Stimulated activated CD4-positive, alpha-beta T cell treated with anti-CD3 and anti-CD28 coated beads, Interleukin-2, amount 100 ng/mL, for 48 hours (primary cell): ENCODE data around the gene CAPN10.
A peak's percentile ranks its signal among the peaks of the same experiment; 100 is the strongest.

Experiments used
- DNase-seq, 2 donors: peaks; one replicate each; pipeline ENCODE4 v3.0.0-alpha.2; 2020

The CAPN10 gene

GRCh38 chr2:240590681-240591111 is 4.2 kb downstream of the CAPN10 start:
- DNase-seq: no peak

GRCh38 chr2:240591226-240591625 is 4.7 kb downstream of the CAPN10 start:
- DNase-seq: no peak

GRCh38 chr2:240591784-240592183 is 5.2 kb downstream of the CAPN10 start:
- no peak for DNase-seq

DNA sequence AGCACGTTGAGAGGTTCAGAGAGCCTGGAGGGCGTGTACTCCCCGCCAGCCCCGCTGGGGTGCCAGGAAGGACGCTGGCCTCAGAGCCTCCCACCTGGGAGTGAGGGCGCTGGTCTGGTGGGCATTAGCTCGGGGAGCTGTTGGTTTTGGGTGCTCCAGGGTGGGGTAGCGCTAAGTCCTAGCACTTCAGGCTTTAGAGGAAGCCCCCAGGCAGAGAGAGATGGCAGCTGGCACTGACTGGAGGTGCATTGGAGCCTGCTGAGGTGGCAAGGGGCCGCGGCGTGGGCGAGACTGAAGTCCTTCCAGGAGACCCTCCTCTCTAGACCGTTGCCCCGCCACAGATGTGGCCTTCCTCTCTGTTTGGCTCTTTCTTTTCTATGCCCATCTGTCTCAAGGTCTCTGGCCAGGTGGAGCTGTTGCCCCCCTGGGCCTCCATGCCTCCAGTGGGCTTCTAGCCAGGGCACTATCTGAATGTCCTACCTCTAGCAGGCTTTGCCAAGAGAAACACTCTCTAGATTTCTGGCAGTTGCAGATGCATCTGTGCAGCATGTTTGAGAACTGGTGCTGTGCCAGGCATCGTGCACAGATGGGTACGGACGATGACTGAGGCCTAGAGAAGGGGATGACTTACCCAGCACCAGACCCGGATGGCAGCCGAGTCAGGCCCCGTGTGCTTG is 6.6 kb downstream of the CAPN10 start:
- no peak for DNase-seq

GRCh38 chr2:240593703-240594451 is 7.3 kb downstream of the CAPN10 start:
- DNase-seq: no peak

GRCh38 chr2:240594511-240595380 is 8.2 kb downstream of the CAPN10 start:
- no peak for DNase-seq

DNA sequence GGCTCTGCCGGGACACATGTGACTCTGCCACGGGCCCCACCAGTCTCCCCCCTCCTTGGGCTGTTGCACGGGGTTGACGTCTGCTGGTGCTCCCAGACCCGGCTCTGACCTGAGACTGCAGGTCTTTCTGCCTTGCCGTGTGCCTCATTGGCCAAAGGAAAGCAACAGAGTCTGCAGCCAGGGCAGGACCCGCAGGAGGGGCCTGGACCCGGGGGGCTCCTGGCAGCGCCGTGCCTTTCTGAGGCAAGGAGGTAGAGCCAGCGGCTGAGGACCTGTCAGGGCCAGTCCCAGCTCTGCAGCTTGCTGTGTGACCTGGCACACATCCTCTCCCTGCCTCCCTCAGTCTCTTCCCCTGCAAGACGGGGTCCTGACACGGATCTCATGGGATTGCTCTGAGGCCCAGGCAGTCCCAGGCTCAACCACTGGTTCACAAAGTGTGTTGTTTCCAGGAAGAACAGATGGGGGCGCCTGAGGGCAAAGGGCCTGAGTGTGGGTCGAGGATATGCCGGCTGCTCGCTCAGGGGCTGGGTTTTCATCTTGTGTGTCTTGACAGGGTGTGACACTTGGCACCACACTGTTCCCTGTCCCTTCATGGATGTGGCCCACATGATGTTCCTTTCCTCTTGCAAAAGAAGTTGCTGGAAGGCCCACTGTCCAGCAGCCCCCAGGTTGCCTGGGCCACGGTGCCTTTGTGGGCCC is 9.0 kb downstream of the CAPN10 start:
- peak; percentile 22 to 26 for DNase-seq

DNA sequence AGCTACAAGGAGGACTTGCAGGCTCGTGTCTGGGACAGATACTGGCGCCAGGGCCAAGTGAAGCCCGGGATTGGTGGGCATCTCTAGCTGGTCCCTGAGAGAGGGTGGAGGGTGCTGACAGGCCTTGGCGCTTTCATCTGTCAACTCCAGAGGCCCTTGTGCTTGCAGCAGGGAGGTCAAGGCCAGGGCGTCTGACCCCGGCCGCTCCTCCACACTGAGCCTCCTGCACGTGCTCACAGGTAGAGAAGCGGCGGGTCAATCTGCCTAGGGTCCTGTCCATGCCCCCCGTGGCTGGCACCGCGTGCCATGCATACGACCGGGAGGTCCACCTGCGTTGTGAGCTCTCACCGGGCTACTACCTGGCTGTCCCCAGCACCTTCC is 9.5 kb downstream of the CAPN10 start:
- no peak for DNase-seq

- no peak for DNase-seq
Observed at GRCh38 chr2:240596491-240596931, 10.0 kb downstream of the CAPN10 start.

DNA sequence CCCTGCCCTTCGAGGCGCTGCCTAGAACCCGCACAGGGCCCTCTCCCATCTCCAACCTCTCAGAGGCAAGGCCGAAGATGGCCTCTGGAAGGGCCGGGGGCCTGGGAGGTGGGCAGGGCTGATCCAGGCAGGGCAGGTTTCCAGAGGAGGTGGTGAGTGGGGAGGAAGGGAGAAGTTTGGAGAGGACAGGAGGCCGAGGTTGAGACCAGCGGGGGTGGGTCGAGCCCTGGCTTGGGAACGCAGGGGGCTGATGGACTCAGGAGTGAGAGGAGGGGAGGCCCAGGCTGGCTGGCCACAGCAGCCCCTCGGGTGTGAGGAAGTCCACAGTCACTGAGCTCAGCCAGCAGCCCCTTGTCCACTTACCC is 10.5 kb downstream of the CAPN10 start:
- DNase-seq: no peak

GRCh38 chr2:240597419-240598181 is 11.1 kb downstream of the CAPN10 start:
- DNase-seq: no peak

GRCh38 chr2:240598311-240598911 is 11.9 kb downstream of the CAPN10 start:
- DNase-seq: no peak

DNA sequence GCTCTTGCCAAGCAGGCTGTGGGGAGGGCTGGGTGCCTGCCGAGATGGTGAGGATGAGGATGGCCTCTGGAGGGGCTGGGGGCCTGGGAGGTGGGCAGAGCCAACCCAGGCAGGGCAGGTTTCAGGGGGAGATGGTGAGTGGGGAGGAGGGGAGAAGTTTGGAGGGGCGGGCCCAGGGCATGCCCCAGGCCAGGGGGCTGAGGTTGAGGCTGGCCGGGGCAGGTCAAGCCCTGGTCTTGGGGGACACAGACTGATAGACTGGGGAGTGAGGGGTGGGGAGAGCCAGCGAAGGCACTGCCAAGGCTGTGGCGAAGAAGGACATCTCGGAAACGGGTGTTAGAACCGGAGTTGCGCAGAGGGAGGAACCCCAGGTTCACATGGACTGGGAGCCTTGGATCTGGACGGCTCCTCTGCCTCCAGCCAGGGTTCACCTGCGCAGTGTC is 12.6 kb downstream of the CAPN10 start:
- DNase-seq: no peak

- no peak for DNase-seq
Observed at GRCh38 chr2:240600451-240600961, 14.0 kb downstream of the CAPN10 start.

GRCh38 chr2:240601061-240601830 is 14.7 kb downstream of the CAPN10 start:
- DNase-seq: no peak

- DNase-seq: no peak
Observed at GRCh38 chr2:240601831-240602160, 15.3 kb downstream of the CAPN10 start.

DNA sequence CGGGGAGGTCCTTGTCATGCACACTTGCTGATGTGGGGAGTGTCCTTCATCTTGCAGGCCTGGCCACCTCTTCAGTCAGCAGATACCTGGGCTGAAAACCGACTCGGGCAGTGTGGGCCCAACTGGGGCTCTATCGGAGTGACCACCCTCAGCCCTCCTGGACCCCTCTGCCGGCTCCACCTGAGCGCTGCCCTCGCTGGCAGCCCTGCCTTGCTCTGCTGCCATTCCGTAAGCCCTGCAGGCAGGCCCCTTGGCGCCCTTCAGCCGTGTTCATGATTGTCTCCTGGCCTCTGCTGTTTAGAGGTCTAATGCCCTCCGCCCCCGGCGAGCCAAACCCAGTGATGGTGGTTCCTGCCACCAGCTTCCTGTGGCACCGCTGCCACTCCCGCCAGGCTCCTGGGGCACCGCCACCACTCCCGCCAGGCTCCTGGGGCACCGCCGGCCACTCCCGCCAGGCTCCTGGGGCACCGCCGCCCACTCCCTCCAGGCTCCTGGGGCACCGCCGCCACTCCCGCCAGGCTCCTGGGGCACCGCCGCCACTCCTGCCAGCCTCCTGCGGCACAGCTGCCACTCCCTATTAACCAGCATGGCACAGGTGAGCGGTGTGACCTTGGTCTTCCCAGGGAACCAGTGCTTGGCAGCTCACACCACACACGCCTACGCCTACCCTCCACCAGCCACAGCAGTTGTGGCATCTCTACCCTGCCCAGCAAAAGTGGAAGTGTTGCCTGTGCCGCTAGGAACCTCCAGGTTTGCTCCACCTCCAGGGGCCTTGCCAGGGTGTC is 15.9 kb downstream of the CAPN10 start:
- no peak for DNase-seq

DNA sequence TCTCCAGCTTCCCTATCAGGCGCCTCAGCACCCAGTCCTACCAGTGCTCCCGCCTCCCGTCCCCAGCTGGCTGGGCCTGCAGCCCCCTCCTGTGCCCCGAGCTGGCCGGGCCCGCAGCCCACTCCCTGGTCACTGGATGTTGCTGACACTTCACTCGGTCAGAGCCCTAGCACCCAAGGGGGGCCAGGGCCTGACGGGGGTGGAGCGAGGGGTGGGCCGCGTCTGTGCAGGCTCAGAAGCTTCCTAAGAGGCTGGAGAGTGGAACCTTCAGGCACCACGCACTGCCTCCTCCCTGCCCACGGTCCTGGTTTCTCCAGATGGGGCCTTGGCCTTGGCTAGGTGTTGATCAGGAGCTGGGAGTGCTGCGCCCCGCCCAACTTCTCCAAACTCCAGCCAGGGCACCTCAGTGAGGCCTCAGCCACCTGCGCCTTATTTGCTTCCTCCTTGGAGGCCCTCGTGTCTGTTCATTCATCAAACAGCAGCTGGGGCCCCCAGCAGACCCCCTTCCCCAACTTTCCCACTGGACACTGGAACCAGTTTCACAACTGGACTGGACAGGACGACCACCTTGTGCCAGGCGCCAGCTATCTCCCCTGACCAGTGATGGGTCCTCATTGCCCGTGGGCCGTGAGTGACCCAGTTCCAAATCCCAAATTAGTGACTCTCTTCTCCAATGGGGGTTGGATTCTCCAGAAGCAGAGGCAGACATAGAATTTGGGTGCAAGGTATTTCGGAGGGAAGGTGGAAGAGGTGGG is 16.7 kb downstream of the CAPN10 start:
- no peak for DNase-seq

GRCh38 chr2:240603846-240604245 is 17.3 kb downstream of the CAPN10 start:
- DNase-seq: no peak
